Measurements from ENCODE around the gene HNRNPCL1.
A peak's percentile ranks its signal among the peaks of the same experiment; 100 is the strongest.
"Not testable (repeated sequence)": the region's sequence is repeated elsewhere in the genome, so short reads cannot be mapped to it uniquely, and the experiment has no call there.

HNRNPCL1 gene

DNA sequence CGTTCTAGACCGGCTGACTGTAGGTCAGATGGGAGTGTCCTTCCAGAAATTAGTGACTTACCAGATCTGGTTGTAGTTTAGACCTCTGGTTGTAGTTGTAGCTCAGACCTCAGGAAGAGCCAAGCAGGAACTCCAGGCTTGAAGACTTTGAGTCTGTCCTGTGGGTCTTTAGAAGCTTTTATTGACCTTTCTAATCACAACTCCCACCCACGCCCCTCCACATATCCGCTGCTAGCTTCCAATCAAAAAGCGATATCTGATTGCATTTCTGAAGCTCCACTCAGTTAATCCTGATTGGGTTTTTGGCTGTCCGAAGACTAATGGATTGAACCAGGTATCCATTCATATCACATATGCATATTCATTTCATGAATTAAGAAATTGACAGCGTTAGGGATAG is at the start of gene HNRNPCL1:
HNRNPCL1 (minus strand) TSS at position 101 of the 400 bp plus-strand sequence. CDS start 431 bp downstream, outside the sequence.
- DNase-seq (ENCODE audit: low read depth, low spot score) = not testable (repeated sequence)

DNA sequence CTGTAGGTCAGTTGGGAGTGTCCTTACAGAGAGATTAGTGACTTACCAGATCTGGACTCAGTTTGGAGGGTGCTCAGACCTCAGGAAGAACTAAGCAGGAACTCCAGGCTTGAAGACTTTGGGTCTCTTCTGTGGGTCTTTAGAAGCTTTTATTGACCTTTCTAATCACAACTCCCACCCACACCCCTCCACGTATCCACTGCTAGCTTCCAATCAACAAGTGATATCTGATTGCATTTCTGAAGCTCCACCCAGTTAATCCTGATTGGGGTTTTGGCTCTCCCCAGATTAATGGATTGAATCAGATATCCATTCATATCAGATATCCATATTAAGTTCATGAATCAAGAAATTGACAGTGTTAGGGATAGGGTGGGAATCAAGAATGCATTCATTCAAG is 49.6 kb upstream of the HNRNPCL1 start, which contains the start of gene PRAMEF10:
PRAMEF10 (minus strand) TSS at position 101 of the 400 bp plus-strand sequence. CDS start 2,423 bp downstream, outside the sequence.
- DNase-seq (ENCODE audit: low read depth, low spot score) = not testable (repeated sequence)

DNA sequence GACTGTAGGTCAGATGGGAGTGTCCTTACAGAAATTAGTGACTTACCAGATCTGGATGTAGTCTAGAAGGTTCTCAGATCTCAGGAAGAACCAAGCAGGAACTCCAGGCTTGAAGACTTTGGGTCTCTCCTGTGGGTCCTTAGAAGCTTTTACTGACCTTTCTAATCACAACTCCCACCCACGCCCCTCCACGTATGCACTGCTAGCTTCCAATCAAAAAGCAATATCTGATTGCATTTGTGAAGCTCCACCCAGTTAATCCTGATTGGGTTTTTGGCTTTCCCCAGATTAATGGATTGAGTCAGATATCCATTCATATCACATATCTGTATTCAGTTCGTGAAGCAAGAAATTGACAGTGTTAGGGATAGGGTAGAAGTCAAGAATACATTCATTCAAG is 37.6 kb upstream of the HNRNPCL1 start, which contains the start of gene PRAMEF4:
PRAMEF4 (minus strand) TSS at position 101 of the 400 bp plus-strand sequence. CDS start 2,807 bp downstream, outside the sequence.
- DNase-seq (ENCODE audit: low read depth, low spot score) = not testable (repeated sequence)

DNA sequence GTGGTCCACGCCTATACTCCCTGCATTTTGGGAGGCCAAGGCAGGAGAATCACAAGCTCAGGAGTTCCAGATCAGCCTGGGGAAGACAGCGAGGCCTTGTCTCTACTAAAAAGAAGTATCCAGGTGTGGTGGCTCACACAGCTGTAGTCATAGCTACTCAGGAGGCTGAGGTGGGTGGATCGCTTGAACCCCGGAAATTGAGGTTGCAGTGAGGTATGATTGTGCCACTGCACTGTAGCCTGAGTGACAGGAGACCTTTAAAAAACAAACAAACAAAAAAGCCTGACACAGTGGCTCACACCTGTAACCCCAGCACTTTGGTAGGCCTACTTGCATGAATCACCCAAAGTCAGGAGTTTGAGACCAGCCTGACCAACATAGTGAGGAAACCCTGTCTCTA is 29.9 kb upstream of the HNRNPCL1 start:
- not testable (repeated sequence) for DNase-seq (ENCODE audit: low read depth, low spot score)

DNA sequence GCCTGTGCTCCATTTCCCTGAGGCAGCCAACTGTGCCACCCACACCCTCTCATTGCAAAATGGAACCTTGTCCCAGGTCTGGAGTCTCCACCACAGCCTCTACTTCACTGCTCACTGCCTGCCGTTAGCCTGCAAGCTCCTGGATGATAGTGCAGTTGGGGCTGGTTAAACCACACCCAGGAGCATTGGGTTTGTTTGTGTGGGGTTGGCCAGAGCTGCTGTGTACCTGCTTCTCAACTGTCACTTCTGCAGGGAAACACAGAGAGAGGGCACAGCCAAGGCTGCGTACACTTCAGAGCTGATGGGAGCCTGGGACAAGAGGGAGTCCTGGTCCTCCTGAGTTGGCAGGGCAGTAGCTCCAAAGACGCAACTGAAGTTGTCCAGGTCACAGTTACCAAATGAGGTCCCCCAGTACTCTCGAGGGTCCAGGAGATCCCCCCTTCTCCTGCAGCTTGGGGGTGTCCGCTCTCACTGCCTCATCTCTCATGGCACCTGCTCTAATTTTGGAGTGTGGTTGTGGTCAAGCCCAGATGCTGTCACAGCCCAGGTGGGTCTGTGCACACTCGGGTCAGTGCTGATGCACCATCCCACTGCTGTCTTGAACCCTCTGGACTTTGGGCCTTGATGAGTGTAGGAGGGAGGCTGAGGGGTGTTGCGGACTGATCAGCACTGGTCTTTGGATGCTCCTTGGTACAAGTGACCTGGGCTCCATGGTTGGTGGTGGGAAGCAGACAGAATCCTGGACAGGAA is 14.8 kb upstream of the HNRNPCL1 start:
- not testable (repeated sequence) for DNase-seq (ENCODE audit: low read depth, low spot score)

DNA sequence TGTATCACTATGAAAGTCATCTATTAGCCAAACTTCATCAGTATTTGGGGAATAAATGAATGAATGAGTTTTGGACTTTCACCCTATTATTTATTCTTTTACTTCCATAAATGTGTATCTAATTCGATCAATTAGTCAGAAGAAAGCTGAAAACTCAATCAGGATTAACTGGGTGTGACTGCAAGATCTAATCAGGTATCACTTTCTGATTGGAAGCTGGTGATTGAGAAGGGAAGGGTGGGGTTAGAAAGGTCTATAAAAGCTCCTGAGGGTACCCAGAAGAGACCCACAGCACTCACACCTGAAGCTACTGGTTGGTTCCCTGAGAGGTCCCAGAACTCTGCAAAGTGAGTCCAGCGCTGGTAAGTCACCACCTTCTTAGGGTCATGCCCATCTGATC is 8.3 kb upstream of the HNRNPCL1 start, which contains the start of gene PRAMEF2:
PRAMEF2 (plus strand) TSS at position 301 of the 400 bp plus-strand sequence. CDS start 1,924 bp downstream, outside the sequence.
- DNase-seq (ENCODE audit: low read depth, low spot score) = not testable (repeated sequence)

DNA sequence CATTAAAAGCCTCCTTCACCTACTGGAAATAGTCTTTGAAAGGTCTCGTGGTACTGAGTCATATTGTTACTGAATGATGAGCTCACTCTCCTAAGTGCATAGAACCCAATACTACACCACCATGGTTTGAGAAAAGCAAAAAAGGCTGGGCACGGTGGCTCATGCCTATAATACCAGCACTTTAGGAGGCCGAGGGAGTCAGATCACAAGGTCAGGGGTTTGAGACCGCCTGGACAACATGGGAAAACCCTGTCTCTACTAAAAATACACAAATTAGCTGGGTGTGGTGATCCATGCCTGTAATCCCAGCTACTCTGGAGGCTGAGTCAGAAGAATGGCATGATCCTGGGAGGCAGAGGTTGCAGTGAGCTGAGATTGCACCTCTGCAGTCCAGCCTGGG is 3.3 kb upstream of the HNRNPCL1 start:
- DNase-seq (ENCODE audit: low read depth, low spot score) = no peak

DNA sequence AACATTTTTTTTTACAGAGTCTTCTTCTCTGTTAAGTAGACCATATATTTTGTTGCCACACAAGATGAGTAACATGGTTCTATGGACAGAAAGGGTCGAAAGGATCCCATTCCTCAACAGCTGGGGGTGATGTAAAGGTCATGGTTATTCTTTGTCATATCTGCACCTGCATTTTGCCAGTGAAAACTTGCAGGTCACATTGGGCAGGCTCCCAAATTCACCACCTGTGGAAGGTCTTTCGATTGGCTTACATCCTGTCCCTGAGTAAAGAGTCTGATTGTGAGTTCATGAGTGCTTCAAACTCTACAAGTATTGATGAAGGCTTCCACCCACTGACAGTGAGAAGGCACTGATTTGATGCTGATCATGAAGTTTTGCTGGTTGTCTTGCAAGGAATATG is 15.3 kb downstream of the HNRNPCL1 start:
- not testable (repeated sequence) for DNase-seq (ENCODE audit: low read depth, low spot score)

DNA sequence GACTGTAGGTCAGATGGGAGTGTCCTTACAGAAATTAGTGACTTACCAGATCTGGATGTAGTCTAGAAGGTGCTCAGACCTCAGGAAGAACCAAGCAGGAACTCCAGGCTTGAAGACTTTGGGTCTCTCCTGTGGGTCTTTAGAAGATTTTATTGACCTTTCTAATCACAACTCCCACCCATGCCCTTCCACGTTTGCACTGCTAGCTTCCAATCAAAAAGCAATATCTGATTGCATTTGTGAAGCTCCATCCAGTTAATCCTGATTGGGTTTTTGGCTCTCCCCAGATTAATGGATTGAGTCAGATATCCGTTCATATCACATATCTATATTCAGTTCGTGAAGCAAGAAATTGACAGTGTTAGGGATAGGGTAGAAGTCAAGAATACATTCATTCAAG is 17.2 kb downstream of the HNRNPCL1 start, which contains the start of gene PRAMEF11:
PRAMEF11 (minus strand) TSS at position 101 of the 400 bp plus-strand sequence. CDS start 2,621 bp downstream, outside the sequence.
- DNase-seq (ENCODE audit: low read depth, low spot score) = not testable (repeated sequence)

DNA sequence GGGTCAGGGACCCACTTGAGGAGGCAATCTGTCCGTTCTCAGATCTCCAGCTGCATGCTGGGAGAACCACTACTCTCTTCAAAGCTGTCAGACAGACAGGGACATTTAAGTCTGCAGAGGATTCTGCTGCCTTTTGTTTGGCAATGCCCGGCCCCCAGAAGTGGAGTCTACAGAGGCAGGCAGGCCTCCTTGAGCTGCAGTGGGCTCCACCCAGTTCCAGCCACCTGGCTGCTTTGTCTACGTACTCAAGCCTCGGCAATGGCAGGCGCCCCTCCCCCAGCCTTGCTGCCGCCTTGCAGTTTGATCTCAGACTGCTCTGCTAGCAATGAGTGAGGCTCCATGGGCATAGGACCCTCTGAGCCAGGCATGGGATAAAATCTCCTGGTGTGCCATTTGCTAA is 29.5 kb downstream of the HNRNPCL1 start:
- DNase-seq (ENCODE audit: low read depth, low spot score) = not testable (repeated sequence)

DNA sequence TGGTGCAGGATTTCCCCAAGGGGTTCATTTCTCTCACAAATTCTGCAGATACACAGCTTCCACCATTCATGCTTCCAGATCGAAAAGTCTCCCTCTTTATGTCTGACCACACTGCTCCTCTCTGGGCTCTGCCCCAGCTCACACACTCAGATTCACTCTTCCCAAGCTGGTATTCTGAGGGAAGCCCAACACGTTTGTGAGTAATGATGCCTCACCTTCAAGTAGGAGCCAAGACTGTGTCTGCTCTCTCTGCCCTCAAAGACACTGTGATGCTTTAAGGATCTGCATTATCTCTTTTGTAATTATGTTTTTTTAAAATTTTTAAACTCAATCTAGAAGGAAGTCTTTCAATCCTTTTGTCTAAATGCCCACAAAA is 37.1 kb downstream of the HNRNPCL1 start:
- DNase-seq (ENCODE audit: low read depth, low spot score) = no peak

DNA sequence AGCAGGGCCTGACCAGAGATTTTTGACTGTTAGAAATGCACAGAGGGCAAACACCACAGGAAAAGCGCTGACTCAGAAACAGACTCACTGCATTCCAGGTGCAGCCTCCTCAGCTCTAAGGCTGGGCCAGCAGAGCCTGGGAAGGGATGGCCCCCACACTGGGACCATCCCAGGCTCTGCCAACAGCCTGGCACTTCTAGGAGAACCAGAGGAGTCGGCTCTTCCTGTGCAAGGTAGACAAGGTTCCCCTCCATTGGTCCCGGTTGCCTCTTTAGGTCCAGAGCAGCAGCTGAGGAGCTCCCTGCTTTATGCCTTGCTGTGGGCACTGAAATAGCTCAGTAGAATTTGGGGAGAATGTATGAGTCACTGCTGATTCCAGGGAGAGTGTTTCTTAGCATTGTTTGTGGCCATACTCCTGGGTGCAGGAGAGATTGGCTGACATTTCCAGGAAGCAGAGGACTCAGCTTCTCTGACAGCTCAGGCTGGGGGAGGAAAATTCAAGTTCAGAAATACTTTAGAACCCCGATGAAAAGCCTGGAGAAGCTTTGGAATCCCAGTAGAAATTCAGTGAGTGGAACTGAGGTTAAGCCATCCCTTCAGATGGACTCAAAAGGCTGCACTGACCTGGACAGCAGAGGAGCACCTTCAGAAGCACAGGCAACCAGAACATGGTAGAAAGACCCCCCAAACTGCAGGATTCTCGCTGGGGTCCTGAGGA is 37.7 kb downstream of the HNRNPCL1 start:
- peak; percentile 36 for DNase-seq (ENCODE audit: low read depth, low spot score)

DNA sequence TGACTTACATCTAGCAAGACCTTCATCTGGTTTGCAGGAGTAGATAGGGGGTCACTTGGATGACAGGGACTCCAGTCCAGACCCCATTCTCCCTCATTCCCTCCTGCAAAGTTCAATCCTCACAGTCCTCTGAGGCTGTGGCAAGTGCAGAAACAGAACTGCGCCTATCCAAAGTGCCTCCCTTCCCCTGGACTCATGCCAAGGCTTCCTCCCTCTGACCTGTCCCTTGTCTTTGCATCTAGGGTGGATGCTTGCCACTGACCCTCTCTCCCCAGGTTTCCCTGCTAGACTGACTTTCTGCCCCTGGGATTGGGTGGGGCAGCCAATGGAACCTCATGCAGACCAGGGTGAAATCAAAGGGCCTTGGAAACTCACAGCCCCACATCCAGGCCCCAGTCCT is 38.6 kb downstream of the HNRNPCL1 start:
- DNase-seq (ENCODE audit: low read depth, low spot score) = no peak

DNA sequence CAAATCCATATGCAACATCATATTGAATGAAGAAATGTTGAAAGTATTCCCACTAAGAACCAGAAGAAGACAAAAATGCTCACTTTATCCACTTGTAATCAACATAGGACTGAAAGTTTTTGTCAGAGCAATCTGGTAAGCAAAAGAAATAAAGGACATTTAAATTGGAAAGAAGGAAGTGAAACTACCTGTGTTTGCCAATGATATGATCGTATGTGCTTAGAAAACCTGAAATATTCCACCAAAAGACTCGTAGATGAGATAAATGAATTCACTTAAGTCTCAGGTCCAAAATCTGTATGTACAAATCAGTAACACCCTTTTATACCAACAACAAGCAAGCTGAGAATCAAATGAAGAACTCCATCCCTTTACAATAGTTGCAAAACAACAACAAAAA is 48.8 kb downstream of the HNRNPCL1 start:
- DNase-seq (ENCODE audit: low read depth, low spot score) = no peak

DNA sequence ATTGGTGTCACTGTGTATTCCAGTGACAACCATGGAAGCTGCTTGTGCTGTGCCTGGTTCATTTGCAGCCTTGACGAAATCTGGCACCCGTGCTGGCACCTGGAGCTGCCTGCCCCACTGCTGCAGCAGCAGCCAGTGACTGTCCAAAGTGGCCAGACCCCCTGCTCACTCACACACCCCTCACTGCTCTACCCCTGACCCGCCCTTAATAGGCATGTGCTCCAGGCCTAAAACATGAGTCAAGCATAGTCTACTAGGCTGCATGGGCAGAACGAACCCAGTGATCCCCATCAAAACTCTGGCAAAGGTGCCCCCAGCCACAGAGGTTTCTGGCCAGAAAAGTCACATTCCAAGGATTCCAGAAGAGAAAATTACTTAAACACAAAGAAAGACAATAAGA is 49.6 kb downstream of the HNRNPCL1 start:
- no peak for DNase-seq (ENCODE audit: low read depth, low spot score)
